Suprapubic skin (tissue), 4 donors: ENCODE results near the gene LDLRAD4. TPM values are rescaled to one million over a fixed set of nuclear protein-coding genes. Genes with fewer than 3 reads are reported as not detected.

Experiments used
- DNase-seq, 2 donors: peaks; one replicate each; pipeline ENCODE4 v3.0.0-alpha.2; 2019; ENCODE audit warnings: low spot score in 2 of 2
- H3K27ac ChIP-seq: fragments of 200-600 bp; sonication (generic); one replicate; pipeline ENCODE4 v1.5.1; 2019
- H3K27me3 ChIP-seq: fragments of 200-600 bp; sonication (generic); one replicate; pipeline ENCODE4 v1.5.1; 2019
- H3K36me3 ChIP-seq: fragments of 200-600 bp; sonication (generic); one replicate; pipeline ENCODE4 v1.5.1; 2019
- H3K4me1 ChIP-seq: fragments of 200-600 bp; sonication (generic); one replicate; pipeline ENCODE4 v1.5.1; 2019
- H3K4me3 ChIP-seq: fragments of 200-600 bp; sonication (generic); one replicate; pipeline ENCODE4 v1.5.1; 2019; ENCODE audit warnings: mild to moderate bottlenecking
- H3K9me3 ChIP-seq: fragments of 200-600 bp; sonication (generic); one replicate; pipeline ENCODE4 v1.5.1; 2019
- CTCF ChIP-seq, 2 donors: fragments of 200-600 bp in 1 of 2; fragments of 450-650 bp in 1 of 2; sonication (generic) in 1 of 2; IDR thresholded peaks; one replicate each; pipeline ENCODE4 v1.5.1; 2016 to 2019; ENCODE audit warnings: antibody characterized with exemption in 2 of 2, mild to moderate bottlenecking in 1 of 2, moderate library complexity in 1 of 2
- EP300 ChIP-seq: sonication (generic); formaldehyde crosslinking; IDR thresholded peaks from one replicate; pipeline ENCODE4 v1.6.1; 2017; ENCODE audit warnings: antibody characterized with exemption
- POLR2A ChIP-seq, 2 donors: fragments of 450-650 bp; IDR thresholded peaks; one replicate each; pipeline ENCODE4 v1.6.1; 2017; ENCODE audit warnings: antibody characterized with exemption in 2 of 2, mild to moderate bottlenecking in 2 of 2, moderate library complexity in 2 of 2
- POLR2AphosphoS5 ChIP-seq, 3 donors: sonication (generic); formaldehyde crosslinking; IDR thresholded peaks; one replicate each; pipeline ENCODE4 v1.6.1; 2017; ENCODE audit warnings: antibody characterized with exemption in 3 of 3
- WGBS: methylation state at CpG from one replicate; pipeline ENCODE4 v1.1.5; 2018; 5-methylcytosine and 5-hydroxymethylcytosine counted together
- total RNA-seq, 4 donors: library from RNA; depleted of rRNA; stranded (reverse); fragments of >200 nt; gene quantifications; one replicate each; pipeline ENCODE4 v1.1.0, GENCODE V29; 2016

Gene LDLRAD4
- total RNA-seq, 4 donors from 2014 or later = 10.1 to 31.6 (median 15.1) TPM

- TF ChIP-seq EP300 (no peak), POLR2A (IDR thresholded peaks at IDR 0.05) (no peak), CTCF (IDR thresholded peaks at IDR 0.05) (no peak), POLR2AphosphoS5 (IDR thresholded peaks at IDR 0.05) (no peak)
Measured at GRCh38 chr18:13546638-13547037, 328.1 kb downstream of the LDLRAD4 start.

GRCh38 chr18:13547347-13547746 is 328.8 kb downstream of the LDLRAD4 start:
- no peak overlapping the region for H3K27ac ChIP-seq

More at GRCh38 chr18:13546638-13547037, 328.1 kb downstream of the LDLRAD4 start:
- H3K4me1 ChIP-seq = peaks cover 11% of the 10 kb centered on the region
- DNase-seq = no peak
- no peaks in the 10 kb centered on the region for H3K27me3 ChIP-seq
- no peak overlapping the region for H3K27ac ChIP-seq
- WGBS = 89% methylated on average over 6 of the region's 8 CpGs
- no peaks in the 10 kb centered on the region for H3K9me3 ChIP-seq
- no peaks in the 10 kb centered on the region for H3K36me3 ChIP-seq
- no peak overlapping the region for H3K4me3 ChIP-seq

GRCh38 chr18:13548106-13548819 is 329.7 kb downstream of the LDLRAD4 start:
- H3K27me3 ChIP-seq = no peaks in the 10 kb centered on the region
- no peaks in the 10 kb centered on the region for H3K36me3 ChIP-seq
- no peak overlapping the region for H3K4me3 ChIP-seq
- WGBS = 100% methylated on average over 3 of the region's 5 CpGs
- no peaks in the 10 kb centered on the region for H3K9me3 ChIP-seq
- H3K27ac ChIP-seq = no peak overlapping the region
- TF ChIP-seq POLR2AphosphoS5 (IDR thresholded peaks at IDR 0.05) (no peak), CTCF (IDR thresholded peaks at IDR 0.05) (no peak), POLR2A (IDR thresholded peaks at IDR 0.05) (no peak), EP300 (no peak)
- no peak for DNase-seq
- peaks cover 11% of the 10 kb centered on the region for H3K4me1 ChIP-seq

More at GRCh38 chr18:13547347-13547746, 328.8 kb downstream of the LDLRAD4 start:
- H3K36me3 ChIP-seq = no peaks in the 10 kb centered on the region
- peaks cover 11% of the 10 kb centered on the region for H3K4me1 ChIP-seq
- TF ChIP-seq POLR2A (IDR thresholded peaks at IDR 0.05) (no peak), EP300 (no peak), POLR2AphosphoS5 (IDR thresholded peaks at IDR 0.05) (no peak), CTCF (IDR thresholded peaks at IDR 0.05) (no peak)
- 57% methylated on average over 10 of the region's 10 CpGs for WGBS
- no peaks in the 10 kb centered on the region for H3K27me3 ChIP-seq
- no peaks in the 10 kb centered on the region for H3K9me3 ChIP-seq
- no peak overlapping the region for H3K4me3 ChIP-seq
- DNase-seq = no peak

- H3K36me3 ChIP-seq = no peaks in the 10 kb centered on the region
- WGBS = 65% methylated on average over 7 of the region's 7 CpGs
- no peak overlapping the region for H3K27ac ChIP-seq
- no peaks in the 10 kb centered on the region for H3K9me3 ChIP-seq
- peaks cover 11% of the 10 kb centered on the region for H3K4me1 ChIP-seq
- TF ChIP-seq POLR2AphosphoS5 (IDR thresholded peaks at IDR 0.05) (no peak), CTCF (IDR thresholded peaks at IDR 0.05) (no peak), POLR2A (IDR thresholded peaks at IDR 0.05) (no peak), EP300 (no peak)
- DNase-seq = no peak
- no peak overlapping the region for H3K4me3 ChIP-seq
- H3K27me3 ChIP-seq = no peaks in the 10 kb centered on the region
Measured at GRCh38 chr18:13548966-13549879, 330.7 kb downstream of the LDLRAD4 start.

- TF ChIP-seq CTCF (IDR thresholded peaks at IDR 0.05) (no peak), POLR2AphosphoS5 (IDR thresholded peaks at IDR 0.05) (no peak), POLR2A (IDR thresholded peaks at IDR 0.05) (no peak), EP300 (no peak)
- H3K27me3 ChIP-seq = no peaks in the 10 kb centered on the region
- no peak overlapping the region for H3K4me3 ChIP-seq
- no peaks in the 10 kb centered on the region for H3K36me3 ChIP-seq
- DNase-seq = no peak
- no peak overlapping the region for H3K27ac ChIP-seq
- H3K4me1 ChIP-seq = peaks cover 11% of the 10 kb centered on the region
- no peaks in the 10 kb centered on the region for H3K9me3 ChIP-seq
- 14% methylated on average over 5 of the region's 5 CpGs for WGBS
Measured at GRCh38 chr18:13549880-13550232, 331.3 kb downstream of the LDLRAD4 start.
